Measurements from ENCODE around the gene NDST1.

NDST1 gene

GRCh38 chr5:150525781-150526180, 17.9 kb downstream of the NDST1 start:
- DNase-seq: no peak

GRCh38 chr5:150527038-150527437, 19.1 kb downstream of the NDST1 start:
- no peak for DNase-seq

GRCh38 chr5:150527808-150528207, 19.9 kb downstream of the NDST1 start:
- DNase-seq: no peak

GRCh38 chr5:150528924-150529546, 21.1 kb downstream of the NDST1 start:
- no peak for DNase-seq

- no peak for DNase-seq
These were observed 21.6 kb downstream of the NDST1 start for GRCh38 chr5:150529555-150529954.

- no peak for DNase-seq
These were observed 22.5 kb downstream of the NDST1 start for GRCh38 chr5:150530423-150530822.

- no peak for DNase-seq
These were observed 23.1 kb downstream of the NDST1 start for GRCh38 chr5:150530951-150531588.

- no peak for DNase-seq
These were observed 23.8 kb downstream of the NDST1 start for GRCh38 chr5:150531686-150532085.

- no peak for DNase-seq
These were observed 24.2 kb downstream of the NDST1 start for GRCh38 chr5:150532151-150532550.

- DNase-seq: no peak
These were observed 25.1 kb downstream of the NDST1 start for GRCh38 chr5:150532996-150533395.

GRCh38 chr5:150534811-150535210, 26.9 kb downstream of the NDST1 start:
- DNase-seq: no peak

- DNase-seq: no peak
These were observed 27.7 kb downstream of the NDST1 start for GRCh38 chr5:150535611-150536010.

- no peak for DNase-seq
These were observed 30.3 kb downstream of the NDST1 start for GRCh38 chr5:150538007-150538917.

GRCh38 chr5:150539206-150539605, 31.3 kb downstream of the NDST1 start:
- no peak for DNase-seq

- no peak for DNase-seq
These were observed 32.1 kb downstream of the NDST1 start for GRCh38 chr5:150540042-150540441.

- DNase-seq: peak; percentile 95
These were observed 32.9 kb downstream of the NDST1 start for GRCh38 chr5:150540615-150541396.

- DNase-seq: no peak
These were observed 33.4 kb downstream of the NDST1 start for GRCh38 chr5:150541397-150541675.

GRCh38 chr5:150541895-150542294, 34.0 kb downstream of the NDST1 start:
- DNase-seq: no peak

- DNase-seq: no peak
These were observed 35.1 kb downstream of the NDST1 start for GRCh38 chr5:150542933-150543445.

- no peak for DNase-seq
These were observed 36.8 kb downstream of the NDST1 start for GRCh38 chr5:150544611-150545219.

GRCh38 chr5:150545246-150545645, 37.3 kb downstream of the NDST1 start:
- no peak for DNase-seq

- DNase-seq: no peak
These were observed 40.2 kb downstream of the NDST1 start for GRCh38 chr5:150548123-150548522.

GRCh38 chr5:150549735-150550134, 41.8 kb downstream of the NDST1 start:
- no peak for DNase-seq
